HUDEP-2 (cell line): ENCODE results near the gene LGALSL.

ENCODE experiments used
- DNase-seq, 76 experiments: peaks; one replicate each; lab custom pipeline; 2025; ENCODE audit not compliant: unreplicated experiment in 76 of 76; lab: John Stamatoyannopoulos, UW

LGALSL gene

GRCh38 chr2:64470071-64470470, 16.1 kb downstream of the LGALSL start:
- no peak for DNase-seq

DNA sequence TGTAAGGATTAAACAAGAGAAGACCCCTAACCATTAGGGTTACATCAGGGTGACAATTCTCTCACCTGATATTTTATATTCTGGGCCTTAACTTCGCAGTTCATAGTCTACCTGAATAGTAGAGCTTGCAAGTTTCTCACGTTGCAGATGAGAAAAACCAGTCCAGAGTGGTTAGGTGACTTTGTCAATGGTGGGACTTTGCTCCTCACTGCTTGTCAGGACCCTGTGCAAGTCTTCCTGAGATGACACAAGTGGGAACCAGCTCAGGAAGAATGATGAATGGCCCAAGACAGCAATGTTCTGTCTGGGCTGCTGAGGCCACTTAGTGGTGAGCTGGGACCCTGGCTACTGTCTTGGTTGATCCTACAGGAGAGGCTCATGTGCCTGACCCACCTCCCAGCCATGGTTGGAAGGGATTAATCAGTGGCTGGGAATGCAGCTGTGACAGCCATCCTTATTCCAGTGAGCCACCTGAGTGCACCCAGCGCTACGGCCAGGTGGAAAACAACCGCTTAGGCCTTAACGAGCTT, 16.9 kb downstream of the LGALSL start:
- no peak for DNase-seq

GRCh38 chr2:64471600-64471999, 17.6 kb downstream of the LGALSL start:
- DNase-seq: no peak

DNA sequence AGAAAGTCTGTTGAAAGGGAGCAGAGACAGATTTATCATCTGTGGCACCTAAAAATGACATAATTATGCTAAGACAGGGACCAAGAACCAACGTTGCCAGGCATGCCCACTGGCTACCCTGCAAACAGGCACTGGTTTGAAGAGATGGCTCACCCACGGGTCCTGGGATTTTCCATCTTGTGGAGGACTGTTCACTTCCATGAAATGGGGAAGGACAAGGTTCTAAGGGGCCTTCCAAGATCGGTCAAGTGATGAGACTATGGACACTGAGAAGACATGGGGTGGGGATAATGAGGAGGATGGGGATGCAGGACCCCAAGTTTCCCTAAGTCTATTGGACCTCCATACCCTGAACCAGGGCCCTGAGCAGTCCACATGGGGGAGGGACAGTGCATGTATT, 18.9 kb downstream of the LGALSL start:
- DNase-seq: no peak

GRCh38 chr2:64474121-64474571, 20.2 kb downstream of the LGALSL start:
- peak in 37 of 76 experiments; percentile 3 to 60 (median 23) for DNase-seq

DNA sequence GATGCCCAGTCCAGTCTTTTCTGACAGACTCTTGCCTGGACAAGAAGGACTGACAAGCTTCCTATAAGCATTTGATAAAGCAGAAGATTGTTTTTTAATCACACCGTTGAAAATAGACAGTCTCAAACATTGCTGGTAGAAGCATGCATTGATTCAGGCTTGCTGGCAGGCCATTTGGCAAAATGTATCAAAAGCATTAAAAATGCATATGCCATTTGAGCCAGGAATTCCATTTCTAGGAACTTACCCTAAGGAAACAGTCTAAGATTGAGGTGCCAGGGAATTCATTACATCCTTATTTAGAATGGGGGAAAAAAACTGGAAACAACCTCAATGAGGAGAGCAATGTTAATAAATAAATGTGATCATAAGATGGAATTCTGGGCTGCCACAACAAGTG, 20.7 kb downstream of the LGALSL start:
- no peak for DNase-seq

DNA sequence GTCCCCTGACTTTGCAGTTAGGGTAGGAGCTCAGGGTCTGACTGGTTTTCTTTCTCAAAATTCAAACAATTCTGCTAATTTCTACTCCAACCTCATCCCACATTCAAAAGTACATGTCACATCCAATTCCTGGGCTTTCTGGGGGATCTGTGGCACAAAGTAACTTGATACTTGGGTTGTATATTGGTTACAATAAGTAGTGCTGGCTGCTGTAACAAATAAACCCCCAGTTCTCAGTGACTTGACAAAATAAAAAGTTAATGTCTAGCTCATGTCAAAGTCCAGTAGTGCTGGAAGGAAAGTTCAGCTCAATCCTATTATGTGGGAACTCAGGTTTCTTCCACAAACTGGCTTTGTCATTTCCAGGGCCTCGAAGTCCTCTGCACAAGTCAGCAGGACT, 23.1 kb downstream of the LGALSL start:
- DNase-seq: no peak

- no peak for DNase-seq
These were observed 24.0 kb downstream of the LGALSL start for GRCh38 chr2:64477979-64478378.

DNA sequence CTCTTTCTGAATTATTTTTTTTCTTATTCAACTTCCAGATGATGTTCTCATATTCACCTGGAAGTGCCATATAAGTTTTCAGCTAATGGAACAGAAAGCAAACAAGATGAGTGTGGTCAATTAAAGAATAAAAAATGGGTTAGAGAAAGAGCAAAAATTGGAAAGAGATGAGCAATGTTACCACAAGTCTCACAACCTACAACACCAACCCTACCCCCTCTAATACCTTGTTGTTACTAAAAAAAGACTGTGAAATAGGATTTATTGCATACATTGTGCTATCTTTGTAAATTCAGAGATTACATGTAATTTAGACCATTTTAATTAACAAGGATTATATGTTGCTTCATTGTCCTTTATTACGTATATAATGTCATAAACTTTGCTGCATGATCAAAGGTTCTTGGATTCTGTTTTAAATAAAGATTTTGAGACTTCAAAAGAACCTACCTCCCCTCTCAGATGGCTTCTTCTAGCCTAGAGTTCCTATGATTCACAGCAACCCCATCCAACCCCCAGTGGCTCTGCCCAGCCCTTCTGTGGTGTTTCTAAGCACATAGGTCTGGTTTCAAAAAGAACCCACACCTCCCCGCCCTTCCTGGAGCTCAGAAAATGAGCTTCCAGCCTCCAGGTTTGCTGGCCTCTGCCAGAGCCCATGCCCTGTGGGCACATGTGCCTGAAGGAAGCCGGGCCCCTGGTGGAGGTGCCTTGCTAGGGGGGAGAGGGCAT, 24.7 kb downstream of the LGALSL start:
- no peak for DNase-seq

DNA sequence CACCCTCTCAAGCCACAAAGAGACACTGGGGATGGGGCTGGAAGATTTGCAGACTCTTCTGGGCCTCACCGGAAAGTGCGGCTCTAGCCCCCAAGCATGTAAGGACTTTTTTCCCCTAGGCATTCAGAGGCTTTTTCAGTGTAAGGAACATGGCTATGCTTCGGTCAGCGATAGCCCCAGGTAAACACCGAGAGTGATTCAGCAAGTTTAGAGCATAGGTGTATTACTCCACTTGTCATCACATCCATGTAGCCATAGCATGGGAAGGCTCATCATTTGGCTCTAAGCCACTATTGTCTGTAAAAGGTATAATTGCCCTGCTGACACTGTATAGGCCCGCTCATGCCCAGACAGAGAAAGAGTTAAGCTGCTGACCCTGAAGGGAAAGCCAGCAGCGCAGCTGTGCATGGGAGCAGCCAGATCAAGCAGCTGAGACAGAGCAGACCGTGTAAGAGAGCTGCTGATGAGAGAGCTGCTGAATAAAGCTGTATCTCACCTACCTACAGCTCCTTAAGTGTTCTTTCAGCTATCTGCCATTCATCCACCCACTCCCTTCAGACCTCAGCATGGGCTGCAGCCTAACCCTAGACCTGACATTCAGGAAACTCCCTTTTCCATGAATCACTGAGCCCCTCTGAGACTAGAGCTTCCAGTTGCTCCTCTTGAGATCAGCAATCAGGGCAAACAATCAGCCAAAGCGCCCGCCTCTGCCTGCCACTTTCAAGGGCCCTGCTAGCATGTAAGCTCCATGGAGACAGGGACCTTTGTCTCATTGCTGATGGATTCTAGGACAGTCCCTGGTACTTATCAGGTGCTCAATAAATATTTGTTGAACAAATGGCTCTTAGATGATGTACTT, 25.5 kb downstream of the LGALSL start:
- no peak for DNase-seq

- no peak for DNase-seq
These were observed 27.7 kb downstream of the LGALSL start for GRCh38 chr2:64481665-64482064.

DNA sequence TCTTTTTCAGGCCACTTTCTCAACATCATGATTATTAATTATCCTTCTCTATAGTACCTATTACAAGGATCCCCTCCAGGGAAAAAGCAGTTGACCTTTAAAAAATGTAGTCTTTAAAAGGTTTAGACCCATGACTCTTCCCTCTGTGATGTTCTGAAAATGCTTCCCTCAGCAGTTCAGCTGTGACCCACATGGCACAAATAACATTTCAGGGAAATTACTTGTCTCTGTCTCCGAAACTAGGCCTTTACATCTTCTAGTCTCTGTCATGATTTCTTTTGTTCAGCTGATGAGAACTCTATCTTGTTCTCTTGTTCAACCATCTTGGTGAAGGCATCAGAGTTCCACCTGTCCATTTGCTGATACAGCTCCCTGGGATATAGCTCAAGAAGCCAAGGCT, 28.3 kb downstream of the LGALSL start:
- DNase-seq: no peak

GRCh38 chr2:64482765-64483504, 29.0 kb downstream of the LGALSL start:
- no peak for DNase-seq

DNA sequence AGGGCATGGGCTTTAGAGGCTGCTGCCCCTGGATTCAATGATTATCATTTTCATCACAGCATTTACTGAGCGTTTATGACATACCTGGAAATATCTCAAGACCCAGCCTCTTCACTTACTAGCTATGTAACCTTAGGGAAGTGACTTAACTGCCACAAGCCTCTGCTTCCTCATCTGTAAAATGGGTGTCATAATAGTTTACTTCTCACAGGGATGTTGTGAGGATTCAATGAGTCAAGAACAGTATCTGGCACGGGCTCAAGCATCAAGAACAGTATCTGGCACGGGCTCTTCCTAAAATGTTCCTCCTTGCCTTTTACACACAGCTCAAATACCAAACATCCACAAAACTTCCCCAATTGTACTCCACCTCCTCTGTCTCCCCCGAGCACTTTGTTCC, 31.4 kb downstream of the LGALSL start:
- DNase-seq: no peak

DNA sequence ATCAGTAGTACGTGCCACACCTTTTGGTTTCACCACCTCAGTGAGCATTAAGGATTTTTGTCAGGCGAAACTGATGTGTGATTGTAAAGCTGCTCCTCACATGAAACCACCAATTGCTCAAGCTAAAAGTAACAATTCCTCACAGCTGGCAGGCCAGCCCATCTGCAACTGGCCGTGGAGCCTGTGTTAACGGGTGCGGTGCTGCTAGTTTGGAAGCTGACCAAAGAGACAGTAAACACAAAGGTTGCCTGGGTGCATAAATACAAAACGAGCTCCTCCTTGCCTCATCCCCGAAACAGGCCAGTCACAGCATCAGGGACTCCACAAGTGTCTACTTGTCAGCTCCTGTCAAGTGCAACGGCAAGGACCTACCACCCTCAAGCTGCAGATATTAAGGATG, 32.0 kb downstream of the LGALSL start:
- no peak for DNase-seq

DNA sequence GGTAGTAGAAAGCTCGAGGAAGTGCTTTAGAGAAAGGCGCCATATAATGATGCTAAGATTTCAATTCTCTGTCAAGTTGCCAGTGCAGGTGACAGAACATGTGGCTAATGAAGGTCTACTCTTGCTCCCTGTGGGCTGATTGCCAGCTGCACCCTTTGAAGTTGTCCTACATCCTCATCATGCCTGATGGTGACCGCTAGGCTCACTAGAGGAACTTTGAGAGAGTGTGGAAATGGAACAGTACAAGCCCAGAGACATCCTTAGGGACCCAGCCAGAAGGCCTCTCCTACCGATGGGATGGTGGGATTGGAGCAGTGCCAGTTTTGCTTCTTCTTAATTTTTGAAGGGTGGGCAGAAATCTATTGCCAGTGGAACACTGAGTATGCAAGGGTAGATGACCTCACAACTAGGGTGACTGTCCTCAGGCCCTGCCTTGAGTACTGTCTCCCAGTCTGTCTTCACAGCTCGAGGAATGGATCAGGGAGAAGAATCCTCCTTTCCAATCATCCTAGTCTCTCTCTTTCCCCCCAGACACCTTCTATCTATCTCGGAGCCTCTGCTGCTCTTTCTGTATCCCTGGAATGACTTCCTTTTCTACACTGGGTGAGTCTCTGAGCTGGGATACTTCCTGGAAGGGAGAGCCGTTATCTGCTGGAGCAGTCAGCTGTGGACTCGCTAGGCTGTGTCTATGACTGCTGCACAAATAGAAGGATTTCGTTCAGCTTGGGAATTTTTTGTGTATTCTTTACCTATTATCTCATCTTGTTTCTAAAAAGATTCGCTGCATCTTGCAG, 33.5 kb downstream of the LGALSL start:
- no peak for DNase-seq

DNA sequence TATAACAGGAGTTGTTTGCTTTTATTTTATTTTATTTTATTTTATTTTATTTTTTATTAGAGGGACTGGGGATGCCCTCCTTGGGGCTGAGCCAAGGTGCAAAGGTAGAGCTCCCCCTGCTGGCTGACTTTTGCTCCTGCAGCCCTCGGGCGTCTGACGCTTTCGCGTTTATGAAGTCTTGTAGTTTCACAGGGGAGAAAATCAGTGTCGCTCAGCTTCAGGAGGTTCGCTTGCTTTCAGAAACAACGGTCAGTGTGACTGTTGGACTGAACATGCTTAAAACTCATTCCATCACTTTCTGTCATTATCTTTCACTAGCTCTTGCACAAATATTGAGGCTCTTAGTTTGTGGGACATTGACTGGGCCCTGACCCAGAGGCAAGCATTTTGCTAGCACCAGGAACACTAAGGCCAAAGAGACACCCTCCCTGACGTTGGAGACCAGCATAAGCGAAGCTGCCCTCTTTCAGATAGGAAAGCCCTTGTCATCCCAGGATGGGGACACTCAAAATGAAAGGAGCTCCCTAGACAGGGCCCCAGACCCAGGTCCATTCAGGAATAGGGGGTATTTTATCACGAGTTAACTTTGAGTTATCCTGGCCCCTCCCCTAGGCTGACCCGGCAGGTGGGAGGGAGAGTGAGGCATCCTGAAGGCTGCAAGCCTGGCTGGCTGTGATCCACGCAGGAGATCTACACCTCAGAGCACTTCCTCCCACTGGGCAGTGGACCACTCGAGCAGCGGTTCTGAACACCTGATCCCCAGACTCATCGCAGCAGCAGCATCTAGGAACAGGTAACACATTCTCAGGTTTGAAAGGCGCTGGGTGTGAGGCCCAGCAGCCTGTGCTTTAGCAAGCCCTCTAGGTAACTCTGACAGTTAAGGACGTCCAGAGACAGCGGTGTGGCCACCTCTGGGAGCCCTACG, 34.4 kb downstream of the LGALSL start:
- peak in 45 of 76 experiments; percentile 3 to 62 (median 28) for DNase-seq

GRCh38 chr2:64489081-64489751, 35.3 kb downstream of the LGALSL start:
- DNase-seq: no peak

DNA sequence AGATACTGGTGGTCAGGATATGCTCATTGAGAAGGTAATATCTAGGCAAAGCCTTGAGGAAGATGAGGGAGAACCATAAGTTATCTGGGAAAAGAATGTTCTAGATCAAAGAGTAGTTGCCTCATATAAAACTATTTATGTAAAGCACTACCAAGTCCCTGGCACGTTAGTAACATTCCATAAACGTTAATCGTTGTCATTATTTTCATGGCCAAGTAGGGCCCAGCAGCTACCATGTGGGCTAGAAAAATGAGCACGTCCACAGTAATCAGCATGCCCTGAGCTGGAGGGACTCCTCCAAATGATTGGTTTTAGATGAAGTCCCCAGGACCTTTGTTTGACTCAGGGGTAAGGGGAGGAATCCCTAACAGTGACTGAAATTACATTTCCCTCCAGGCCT, 37.5 kb downstream of the LGALSL start:
- DNase-seq: no peak
